HG03575 (cell line): ENCODE results near the gene KLHL42.

Experiments used
- ATAC-seq: cut with Tn5 transposase; IDR thresholded peaks from one replicate; pipeline ENCODE4 v1.9.1; 2021; ENCODE audit not compliant: unreplicated experiment, insufficient number of reproducible peaks, low FRiP score; ENCODE audit errors: extremely low read depth

KLHL42 gene

GRCh38 chr12:27812502-27812901 lies 32.5 kb downstream of the KLHL42 start:
- no peak for ATAC-seq

GRCh38 chr12:27814411-27814810 lies 34.4 kb downstream of the KLHL42 start:
- no peak for ATAC-seq

DNA sequence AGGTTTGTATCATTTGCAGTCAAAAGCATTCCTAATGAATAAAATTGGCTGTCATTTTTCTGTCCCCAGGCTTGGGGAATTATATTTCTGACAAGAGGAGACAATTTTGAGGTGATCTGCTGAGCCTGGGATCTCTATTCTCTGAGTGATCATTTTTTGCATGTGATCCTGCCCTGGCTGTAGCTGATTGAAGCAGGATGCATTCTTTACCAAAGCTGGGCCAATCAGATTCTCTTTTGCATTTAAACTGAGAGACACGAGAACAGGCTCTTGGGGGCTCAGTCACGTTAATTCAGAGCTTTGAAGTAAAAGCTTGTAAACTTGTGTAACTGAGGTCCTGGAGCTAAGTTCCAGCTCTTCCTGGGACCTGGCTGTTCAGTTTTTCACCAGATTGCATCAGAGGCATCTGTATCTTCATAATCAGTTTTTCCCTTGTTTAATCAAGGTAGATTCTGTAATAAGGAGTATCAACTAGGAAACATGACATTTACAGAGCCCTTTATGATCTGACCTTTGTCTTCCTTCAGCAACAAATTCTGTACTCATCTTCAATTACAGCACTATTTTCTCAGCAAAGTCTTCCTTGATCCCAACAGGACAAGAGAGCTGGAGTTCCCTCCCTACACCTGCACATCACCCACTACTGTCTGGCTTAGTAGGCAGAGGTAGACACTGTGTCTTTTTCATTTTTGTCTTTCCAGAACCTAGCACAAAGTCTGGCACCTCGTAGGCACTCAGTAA lies 35.0 kb downstream of the KLHL42 start:
- ATAC-seq: no peak

GRCh38 chr12:27817766-27818165 lies 37.7 kb downstream of the KLHL42 start:
- ATAC-seq: no peak

DNA sequence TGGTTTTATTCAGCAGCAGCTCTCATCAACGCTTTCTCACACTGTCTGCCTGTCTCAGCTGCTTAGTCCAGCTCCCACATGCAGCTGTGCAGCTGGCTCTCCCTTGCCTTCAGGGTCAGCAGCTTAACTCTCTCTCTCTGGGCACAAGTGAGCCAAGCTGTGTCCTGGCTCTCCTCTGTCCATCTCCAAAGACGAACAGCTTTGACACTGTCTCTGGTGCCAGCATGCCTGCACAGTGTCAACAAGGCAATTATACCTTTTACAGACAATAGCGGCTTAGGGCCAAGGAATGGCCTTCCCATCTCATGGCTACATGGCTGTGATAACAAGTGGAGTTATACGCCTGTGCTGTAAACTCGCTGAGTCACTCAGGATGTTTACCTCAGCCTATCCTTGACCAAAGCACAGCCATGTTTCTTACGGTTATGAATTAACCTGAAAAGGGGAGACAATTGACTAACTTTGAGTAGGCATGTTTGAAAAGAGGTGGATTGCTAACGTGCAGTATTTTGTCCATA lies 38.4 kb downstream of the KLHL42 start:
- ATAC-seq: no peak

DNA sequence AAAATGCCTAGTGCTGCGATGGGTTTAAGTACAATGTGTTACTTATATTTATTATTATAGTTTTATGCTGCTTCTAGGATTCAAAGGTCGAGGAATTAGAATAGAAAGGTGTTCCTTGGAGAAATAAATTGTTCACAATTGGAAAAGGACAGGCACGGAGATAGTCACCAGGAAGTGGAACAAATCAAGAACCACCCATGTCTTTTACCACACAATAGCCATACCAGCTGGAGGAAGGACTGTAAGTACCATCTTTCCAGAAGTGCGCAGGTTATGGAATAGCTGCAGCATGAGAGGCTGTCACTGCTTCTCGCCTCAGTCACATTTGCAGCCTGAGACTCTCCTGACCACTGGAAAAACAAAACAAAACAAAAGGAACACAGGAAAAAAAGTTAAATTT lies 40.5 kb downstream of the KLHL42 start:
- no peak for ATAC-seq

GRCh38 chr12:27821259-27821973 lies 41.4 kb downstream of the KLHL42 start:
- no peak for ATAC-seq

GRCh38 chr12:27822076-27822712 lies 42.2 kb downstream of the KLHL42 start:
- ATAC-seq: peak; percentile 52

- ATAC-seq: no peak
Measured at GRCh38 chr12:27823038-27823437, 43.0 kb downstream of the KLHL42 start.

- ATAC-seq: peak; percentile 42
Measured at GRCh38 chr12:27824126-27824842, 44.3 kb downstream of the KLHL42 start.

- ATAC-seq: no peak
Measured at GRCh38 chr12:27826076-27826475, 46.0 kb downstream of the KLHL42 start.

DNA sequence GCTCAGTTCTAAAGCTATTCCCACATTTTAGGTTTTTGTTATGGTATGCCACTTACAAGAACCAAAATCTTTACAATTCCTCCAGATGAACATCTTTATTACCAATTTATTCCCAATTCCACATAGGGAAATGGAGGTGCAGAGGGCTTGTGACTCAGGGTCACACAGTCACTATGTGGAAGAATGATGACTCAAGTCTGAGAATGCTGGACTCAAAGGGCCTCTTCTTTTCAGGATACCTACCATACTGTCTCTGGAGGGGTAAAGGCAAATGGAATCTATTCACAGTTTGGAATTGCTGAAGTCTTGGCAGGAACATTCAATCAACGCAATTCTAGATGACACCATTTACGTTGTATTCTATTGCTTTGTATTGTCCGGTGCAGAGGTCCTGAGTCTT lies 48.2 kb downstream of the KLHL42 start:
- no peak for ATAC-seq

GRCh38 chr12:27838543-27839185 lies 58.6 kb downstream of the KLHL42 start:
- no peak for ATAC-seq

DNA sequence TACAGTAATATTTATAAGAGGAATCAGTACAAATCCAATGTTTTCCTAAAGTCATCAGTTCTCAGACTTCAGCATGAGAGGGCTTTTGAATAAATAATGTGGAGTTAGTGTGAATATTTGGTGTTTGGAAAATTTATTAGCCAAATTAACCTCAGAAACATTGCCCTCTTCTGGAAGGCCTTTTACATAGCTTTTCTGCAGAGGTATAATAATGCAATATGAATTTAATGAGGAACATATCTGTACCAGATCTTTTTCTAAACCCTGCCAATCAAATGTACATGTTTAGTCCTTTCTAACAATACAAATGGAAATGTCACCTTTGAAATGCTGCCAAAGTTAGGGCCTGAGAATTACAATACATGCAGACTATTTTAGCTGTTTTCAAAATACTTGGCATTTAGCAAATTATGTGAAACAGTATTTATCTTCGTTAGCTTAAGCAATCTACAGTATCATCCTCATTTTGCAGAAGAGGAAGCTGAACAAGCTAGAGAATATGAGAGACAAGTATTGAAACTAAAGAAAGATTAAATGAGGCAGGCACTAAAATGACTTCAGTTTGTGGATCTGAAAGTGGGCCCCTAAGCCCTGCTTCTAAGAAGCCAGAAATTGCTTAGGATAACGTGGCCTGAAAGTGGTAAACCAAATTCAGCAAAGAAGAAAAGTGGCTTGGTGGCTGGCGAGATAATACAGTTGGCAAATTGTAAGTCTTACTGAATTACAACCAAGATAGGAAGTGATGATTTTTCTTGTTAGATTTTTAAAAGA lies 60.4 kb downstream of the KLHL42 start:
- ATAC-seq: no peak

- ATAC-seq: no peak
Measured at GRCh38 chr12:27841392-27841882, 61.4 kb downstream of the KLHL42 start.

GRCh38 chr12:27843714-27844245 lies 63.7 kb downstream of the KLHL42 start:
- no peak for ATAC-seq

GRCh38 chr12:27844366-27845090 lies 64.5 kb downstream of the KLHL42 start:
- ATAC-seq: no peak
